WTC11 (cell line): ENCODE data around the gene SAMD4A. TPM values are rescaled to one million over a fixed set of nuclear protein-coding genes. Genes with fewer than 3 reads are reported as not detected.

ENCODE experiments used
- ATAC-seq: fragments of 200-7000 bp; cut with Tn5 transposase; 2 replicates; pipeline ENCODE4 v1.10.0; 2021; ENCODE audit warnings: mild to moderate bottlenecking, moderate library complexity
- CTCF ChIA-PET: fragments of 300-600 bp; sonication (Branson Sonifier 250); formaldehyde crosslinking; loops from one replicate; lab custom pipeline; 2021; ENCODE audit warnings: antibody characterized with exemption; lab: Charles Lee
- POLR2A ChIA-PET: fragments of 350-600 bp; sonication (Branson Sonifier 250); formaldehyde crosslinking; loops from one replicate; lab custom pipeline; 2021; ENCODE audit warnings: antibody characterized with exemption; lab: Charles Lee
- DNase-seq: peaks from one replicate; pipeline ENCODE4 v3.0.0; 2021; ENCODE audit warnings: low spot score
- H3K27ac Mint-ChIP-seq: 2 replicates; pipeline ENCODE4 v1.8.0; 2021; ENCODE audit warnings: mixed read lengths
- H3K27me3 Mint-ChIP-seq: 2 replicates; pipeline ENCODE4 v1.8.0; 2021; ENCODE audit warnings: low read depth, mild to moderate bottlenecking, moderate library complexity, mixed read lengths
- H3K36me3 Mint-ChIP-seq: 2 replicates; pipeline ENCODE4 v1.8.0; 2021; ENCODE audit warnings: mixed read lengths
- H3K4me1 Mint-ChIP-seq: 2 replicates; pipeline ENCODE4 v1.8.0; 2022; ENCODE audit warnings: mixed read lengths
- H3K4me3 Mint-ChIP-seq: 2 replicates; pipeline ENCODE4 v1.8.0; 2021; ENCODE audit warnings: mild to moderate bottlenecking, moderate library complexity, mixed read lengths
- H3K9me3 Mint-ChIP-seq: 2 replicates; pipeline ENCODE4 v1.8.0; 2021; ENCODE audit warnings: mixed read lengths
- AR ChIP-seq: fragments of 250-450 bp; sonication (Bioruptor Pico); IDR thresholded peaks from 2 replicates; pipeline ENCODE4 v1.9.0; 2021; ENCODE audit warnings: mild to moderate bottlenecking
- CREM ChIP-seq: sonication (generic); formaldehyde crosslinking; IDR thresholded peaks from 2 replicates; pipeline ENCODE4 v1.8.1; 2022; ENCODE audit warnings: mild to moderate bottlenecking, missing genetic modification reagents, moderate library complexity
- EMX1 ChIP-seq: fragments of 250-450 bp; sonication (Bioruptor Pico); IDR thresholded peaks from 2 replicates; pipeline ENCODE4 v1.8.0; 2021; ENCODE audit warnings: mild to moderate bottlenecking
- FOXP4 ChIP-seq: sonication (generic); formaldehyde crosslinking; IDR thresholded peaks from 2 replicates; pipeline ENCODE4 v1.8.0; 2022; ENCODE audit warnings: mild to moderate bottlenecking, missing genetic modification reagents
- IRF2 ChIP-seq: sonication (generic); formaldehyde crosslinking; IDR thresholded peaks from 2 replicates; pipeline ENCODE4 v1.8.0; 2022; ENCODE audit warnings: low read depth, missing genetic modification reagents, borderline replicate concordance
- MYBL2 ChIP-seq: sonication (generic); formaldehyde crosslinking; IDR thresholded peaks from 2 replicates; pipeline ENCODE4 v1.8.1; 2023; ENCODE audit warnings: mild to moderate bottlenecking, moderate library complexity, missing genetic modification reagents
- PREB ChIP-seq: sonication (generic); formaldehyde crosslinking; IDR thresholded peaks from 2 replicates; pipeline ENCODE4 v1.8.1; 2022; ENCODE audit warnings: mild to moderate bottlenecking, missing genetic modification reagents, moderate library complexity, borderline replicate concordance
- RORB ChIP-seq: fragments of 250-450 bp; sonication (Bioruptor Pico); IDR thresholded peaks from 2 replicates; pipeline ENCODE4 v1.9.0; 2021; ENCODE audit warnings: mild to moderate bottlenecking
- TEAD1 ChIP-seq: sonication (generic); formaldehyde crosslinking; IDR thresholded peaks from 2 replicates; pipeline ENCODE4 v1.8.0; 2022; ENCODE audit warnings: mild to moderate bottlenecking, missing genetic modification reagents
- ZMAT4 ChIP-seq: fragments of 250-450 bp; sonication (Bioruptor Pico); IDR thresholded peaks from 2 replicates; pipeline ENCODE4 v1.9.0; 2021; ENCODE audit warnings: mild to moderate bottlenecking
- ZNF138 ChIP-seq: sonication (generic); formaldehyde crosslinking; conservative IDR thresholded peaks from 2 replicates; pipeline ENCODE4 v1.8.1; 2022; ENCODE audit warnings: mild to moderate bottlenecking, moderate library complexity, missing genetic modification reagents
- ZNF219 ChIP-seq: sonication (generic); formaldehyde crosslinking; IDR thresholded peaks from 2 replicates; pipeline ENCODE4 v1.8.0; 2023; ENCODE audit warnings: missing genetic modification reagents, mild to moderate bottlenecking, borderline replicate concordance
- ZNF396 ChIP-seq: fragments of 250-450 bp; sonication (Bioruptor Pico); IDR thresholded peaks from 2 replicates; pipeline ENCODE4 v1.8.0; 2021; ENCODE audit warnings: mild to moderate bottlenecking, moderate library complexity, borderline replicate concordance
- ZNF425 ChIP-seq: fragments of 250-450 bp; sonication (Bioruptor Pico); conservative IDR thresholded peaks from 2 replicates; pipeline ENCODE4 v1.9.0; 2021; ENCODE audit warnings: mild to moderate bottlenecking
- total RNA-seq: library from RNA; stranded (reverse); gene quantifications from 3 replicates; pipeline ENCODE4 v1.2.3, GENCODE V29; 2021
- TF ChIP-seq, protein P1 (sequence below): sonication (generic); formaldehyde crosslinking; conservative IDR thresholded peaks from 2 replicates; pipeline ENCODE4 v1.8.1; 2022; ENCODE audit warnings: mild to moderate bottlenecking, missing genetic modification reagents
- TF ChIP-seq, protein P2 (sequence below): sonication (generic); formaldehyde crosslinking; IDR thresholded peaks from 2 replicates; pipeline ENCODE4 v1.8.1; 2022; ENCODE audit warnings: missing genetic modification reagents, borderline replicate concordance

The SAMD4A gene
- total RNA-seq, 1 experiment from 2014 or later: 6.0 TPM

DNA sequence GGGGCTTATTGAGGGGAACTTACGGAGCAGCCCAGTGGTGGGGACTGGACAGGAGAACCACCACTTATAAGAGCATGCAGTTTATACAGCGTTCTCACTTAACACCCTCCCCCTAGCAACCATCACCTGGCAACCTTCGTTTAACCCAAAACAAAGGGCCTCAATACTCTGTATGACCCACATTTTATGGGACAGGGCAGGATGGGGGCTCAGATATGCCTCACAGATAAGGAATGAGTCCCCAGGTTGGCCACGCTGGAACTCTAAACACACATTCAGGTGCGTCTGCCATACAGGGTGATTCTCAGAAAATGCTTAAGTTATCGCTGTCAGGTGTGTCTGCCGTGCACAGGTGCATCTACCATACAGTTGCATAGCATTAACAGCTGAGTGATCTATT lies 236.5 kb downstream of the SAMD4A start:
- no peak for DNase-seq
- Mint-ChIP-seq H3K27me3 (peaks cover 15% of the 10 kb centered on the region), H3K27ac (no peak overlapping the region)

GRCh38 chr14:54803926-54804537 lies 237.1 kb downstream of the SAMD4A start:
- POLR2A ChIA-PET: interaction anchor here (1.8 kb wide), 1 partner anchor 238 kb away, joined by 6 read pairs; no protein-coding TSS in a partner anchor
- peaks cover 15% of the 10 kb centered on the region for H3K27me3 Mint-ChIP-seq
- H3K4me1 Mint-ChIP-seq: peaks cover 21% of the 10 kb centered on the region
- no peaks in the 10 kb centered on the region for H3K36me3 Mint-ChIP-seq
- TF ChIP-seq ZNF396 (CRISPR knock-in tag) (no peak), ZNF138 (CRISPR knock-in tag) (no peak), MYBL2 (CRISPR knock-in tag) (no peak), FOXP4 (CRISPR knock-in tag) (no peak), TEAD1 (CRISPR knock-in tag) (no peak), AR (CRISPR knock-in tag) (no peak), EMX1 (CRISPR knock-in tag) (no peak), PREB (CRISPR knock-in tag) (no peak), IRF2 (CRISPR knock-in tag) (no peak)
- TF ChIP-seq, protein P1, sequence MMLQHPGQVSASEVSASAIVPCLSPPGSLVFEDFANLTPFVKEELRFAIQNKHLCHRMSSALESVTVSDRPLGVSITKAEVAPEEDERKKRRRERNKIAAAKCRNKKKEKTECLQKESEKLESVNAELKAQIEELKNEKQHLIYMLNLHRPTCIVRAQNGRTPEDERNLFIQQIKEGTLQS (CRISPR knock-in tag): no peak
- TF ChIP-seq, protein P2, sequence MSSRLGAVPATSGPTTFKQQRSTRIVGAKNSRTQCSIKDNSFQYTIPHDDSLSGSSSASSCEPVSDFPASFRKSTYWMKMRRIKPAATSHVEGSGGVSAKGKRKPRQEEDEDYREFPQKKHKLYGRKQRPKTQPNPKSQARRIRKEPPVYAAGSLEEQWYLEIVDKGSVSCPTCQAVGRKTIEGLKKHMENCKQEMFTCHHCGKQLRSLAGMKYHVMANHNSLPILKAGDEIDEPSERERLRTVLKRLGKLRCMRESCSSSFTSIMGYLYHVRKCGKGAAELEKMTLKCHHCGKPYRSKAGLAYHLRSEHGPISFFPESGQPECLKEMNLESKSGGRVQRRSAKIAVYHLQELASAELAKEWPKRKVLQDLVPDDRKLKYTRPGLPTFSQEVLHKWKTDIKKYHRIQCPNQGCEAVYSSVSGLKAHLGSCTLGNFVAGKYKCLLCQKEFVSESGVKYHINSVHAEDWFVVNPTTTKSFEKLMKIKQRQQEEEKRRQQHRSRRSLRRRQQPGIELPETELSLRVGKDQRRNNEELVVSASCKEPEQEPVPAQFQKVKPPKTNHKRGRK (CRISPR knock-in tag): no peak
- ATAC-seq: no peak
- no peak for DNase-seq
- no peak overlapping the region for H3K27ac Mint-ChIP-seq
- H3K4me3 Mint-ChIP-seq: no peak overlapping the region
- peaks cover 6% of the 10 kb centered on the region for H3K9me3 Mint-ChIP-seq
- CTCF ChIA-PET: interaction anchor here (0.6 to 5.5 kb wide), 10 partner anchors 10 to 384 kb away, joined by 3 to 51 read pairs (median 5); no protein-coding TSS in a partner anchor

More for the DNA sequence above, 236.5 kb downstream of the SAMD4A start:
- peaks cover 6% of the 10 kb centered on the region for H3K9me3 Mint-ChIP-seq
- H3K36me3 Mint-ChIP-seq: no peaks in the 10 kb centered on the region
- no peak overlapping the region for H3K4me3 Mint-ChIP-seq
- TF ChIP-seq CREM (CRISPR knock-in tag): no peak
- TF ChIP-seq ZNF219 (CRISPR knock-in tag): no peak
- TF ChIP-seq ZNF425 (CRISPR knock-in tag): no peak
- no peak for TF ChIP-seq RORB (CRISPR knock-in tag)
- TF ChIP-seq ZMAT4: no peak
- ATAC-seq: no peak
- CTCF ChIA-PET: interaction anchor here (3.1 to 5.5 kb wide), 2 partner anchors 11 to 20 kb away, joined by 37 to 51 read pairs; no protein-coding TSS in a partner anchor
- H3K4me1 Mint-ChIP-seq: peaks cover 21% of the 10 kb centered on the region
- POLR2A ChIA-PET: no interaction called here
